Activated gamma-delta T cell treated with anti-CD3 and anti-CD28 coated beads, Interleukin-2, amount 50 U/mL, for 16 hours (primary cell): Measurements from ENCODE around the gene JUNB.
"Not testable (repeated sequence)": the region's sequence is repeated elsewhere in the genome, so short reads cannot be mapped to it uniquely, and the experiment has no call there.

Experiments
- DNase-seq: peaks from one replicate; pipeline ENCODE4 v3.0.0-alpha.2; 2020; ENCODE audit warnings: low read depth

Gene JUNB

DNA sequence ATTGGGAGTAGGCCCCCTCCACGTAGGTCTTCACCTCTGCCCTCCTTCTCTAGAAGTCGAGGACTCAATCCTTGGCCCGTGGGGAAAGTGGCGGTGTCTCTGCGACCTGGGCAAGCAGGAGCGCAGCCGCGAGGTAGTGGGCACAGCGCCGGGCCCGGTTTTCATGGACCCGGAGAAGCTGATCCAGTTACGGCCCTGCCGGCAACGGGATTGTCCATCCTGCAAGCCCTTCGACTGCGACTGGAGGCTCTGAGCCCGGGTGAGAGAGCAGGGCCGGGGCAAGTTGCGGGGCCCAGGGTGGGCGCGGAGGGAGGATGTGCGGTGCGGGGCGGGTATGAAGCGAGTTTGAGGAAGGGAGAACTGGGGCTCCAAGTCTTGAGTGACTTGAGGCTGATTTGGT is 12.8 kb downstream of the JUNB start:
- no peak for DNase-seq

- peak; percentile 78 for DNase-seq
These were observed 15.2 kb downstream of the JUNB start, which contains the start of gene RNASEH2A for GRCh38 chr19:12806242-12807081. RNASEH2A (plus strand) TSS chr19:12806584; CDS start chr19:12806674, 90 bp downstream.

- DNase-seq, result no peak
These were observed 23.8 kb downstream of the JUNB start for GRCh38 chr19:12815088-12815487.

DNA sequence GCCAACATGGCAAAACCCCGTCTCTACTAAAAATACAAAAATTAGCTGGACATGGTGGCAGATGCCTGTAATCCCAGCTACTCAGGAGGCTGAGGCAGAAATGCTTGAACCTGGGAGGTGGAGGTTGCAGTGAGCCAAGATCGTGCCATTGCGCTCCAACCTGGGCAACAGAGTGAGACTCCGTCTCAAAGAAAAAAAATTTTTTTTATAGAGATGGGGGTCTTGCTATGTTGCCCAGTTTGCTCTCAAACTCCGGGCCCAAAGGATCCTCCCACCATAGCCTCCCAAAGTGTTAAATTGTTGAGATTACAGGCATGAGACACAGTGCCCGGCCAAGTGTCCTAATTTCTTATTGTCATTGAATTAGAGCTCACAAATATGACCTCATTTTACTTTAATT is 25.9 kb downstream of the JUNB start:
- not testable (repeated sequence) for DNase-seq

- DNase-seq, result not testable (repeated sequence)
These were observed 26.5 kb downstream of the JUNB start for GRCh38 chr19:12817810-12818209.

DNA sequence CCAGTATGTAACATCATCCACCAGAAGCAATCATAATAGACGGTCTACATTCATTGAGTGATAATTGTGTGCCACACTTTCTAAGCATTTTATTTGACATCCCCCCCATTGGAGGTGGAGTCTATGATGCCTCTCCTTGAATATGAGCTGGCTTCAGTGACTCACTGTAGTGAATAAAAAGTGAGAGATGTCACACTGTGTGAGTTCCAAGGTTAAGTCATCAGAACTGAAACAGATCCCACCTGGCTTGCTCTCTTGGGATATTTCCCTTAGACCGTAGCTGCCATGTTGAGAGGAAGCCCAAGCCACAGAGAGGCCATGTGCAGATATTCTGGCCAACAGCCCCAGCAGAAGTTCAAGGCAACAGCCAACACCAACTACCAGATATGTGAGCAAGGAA is 30.5 kb downstream of the JUNB start:
- DNase-seq, result no peak

GRCh38 chr19:12825254-12826131 is 34.2 kb downstream of the JUNB start:
- DNase-seq, result no peak

DNA sequence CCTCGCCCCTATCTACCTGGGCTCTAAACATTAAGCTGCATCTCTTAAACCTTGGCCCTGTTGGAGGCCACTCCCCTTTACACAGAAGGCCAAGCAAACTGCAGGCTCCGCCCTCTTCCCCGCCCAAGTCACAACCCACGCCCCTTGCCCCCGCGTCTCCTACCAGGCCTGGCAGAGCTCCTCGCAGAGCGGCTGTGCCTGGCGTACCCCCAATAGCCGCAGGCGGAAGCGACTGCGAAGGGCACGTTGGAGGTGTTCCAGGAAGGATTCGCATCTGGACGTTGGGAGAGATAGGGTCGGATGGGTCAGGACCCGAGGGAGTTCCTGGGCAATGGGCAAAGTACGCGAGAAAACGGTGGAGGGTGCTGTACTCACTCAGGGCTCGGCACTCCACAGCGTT is 37.2 kb downstream of the JUNB start:
- no peak for DNase-seq

GRCh38 chr19:12833418-12833737 is 42.1 kb downstream of the JUNB start:
- DNase-seq, result no peak

DNA sequence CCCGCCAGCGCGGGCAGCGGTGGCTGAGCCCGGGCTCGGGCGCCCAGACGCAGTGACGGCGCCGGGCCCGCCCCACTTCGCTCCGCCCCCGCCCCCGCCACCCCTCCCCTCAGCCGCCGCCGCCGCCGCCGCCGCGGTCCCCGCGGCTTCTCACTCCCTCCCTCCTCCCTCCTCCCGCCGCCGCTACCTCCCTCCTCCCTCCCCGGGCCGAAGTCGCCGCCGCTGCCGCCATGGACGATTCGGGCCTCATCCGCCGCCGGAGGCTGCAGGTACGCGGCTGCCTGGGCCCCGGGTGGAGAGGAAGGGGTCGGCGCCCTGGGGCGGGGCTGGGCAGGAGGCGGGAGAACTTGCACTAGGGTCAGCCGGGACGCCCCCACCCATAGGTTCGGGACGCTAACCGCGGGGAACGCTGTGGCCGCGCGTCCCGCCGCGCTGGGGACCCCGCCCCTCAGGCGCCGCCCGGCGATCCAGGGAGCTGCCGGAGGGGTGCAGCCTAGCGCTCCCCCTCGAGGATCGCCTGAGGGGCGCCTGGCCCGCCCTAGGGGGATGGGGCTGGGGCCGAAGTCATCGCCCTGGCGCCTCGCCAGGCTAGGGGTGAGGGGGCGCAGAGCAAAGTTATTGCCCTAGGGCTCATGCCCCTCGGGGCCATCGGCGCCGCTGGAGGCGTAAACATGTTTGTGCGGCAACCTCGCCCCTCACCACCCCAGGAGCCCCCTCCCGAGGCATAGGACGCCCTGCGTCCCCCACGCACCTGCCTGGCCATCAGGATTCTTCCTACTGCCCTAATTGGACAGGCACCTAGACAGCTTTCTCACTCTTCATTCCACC is 42.7 kb downstream of the JUNB start:
- DNase-seq, result no peak

- DNase-seq, result no peak
These were observed 43.3 kb downstream of the JUNB start, which contains the start of gene RTBDN for GRCh38 chr19:12834566-12834943. RTBDN (minus strand) TSS chr19:12834579; CDS start chr19:12829979, 4,600 bp downstream.

- DNase-seq, result no peak
These were observed 43.9 kb downstream of the JUNB start for GRCh38 chr19:12834976-12835757.

GRCh38 chr19:12836529-12836863 is 45.2 kb downstream of the JUNB start:
- no peak for DNase-seq

DNA sequence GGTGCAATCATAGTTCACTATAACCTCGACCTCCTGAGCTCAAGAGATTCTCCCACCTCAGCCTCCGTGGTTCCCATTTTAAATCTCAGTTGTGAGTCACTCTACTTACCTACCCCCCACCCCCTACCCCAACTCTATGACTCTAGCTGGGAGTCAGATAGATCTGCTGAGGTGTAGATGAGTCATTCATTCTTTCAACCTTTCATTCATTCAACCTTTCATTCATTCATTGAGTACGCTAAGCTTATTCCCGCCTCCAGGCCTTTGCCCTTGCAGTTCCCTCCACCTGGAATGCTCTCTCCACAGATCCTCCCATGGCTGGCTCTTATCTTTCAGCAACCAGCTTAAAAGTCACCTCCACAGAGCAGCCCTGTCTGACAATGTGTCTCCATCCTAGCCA is 45.9 kb downstream of the JUNB start:
- no peak for DNase-seq

- no peak for DNase-seq
These were observed 47.0 kb downstream of the JUNB start, which contains the start of gene MAST1 for GRCh38 chr19:12838182-12838885. MAST1 (plus strand) TSS chr19:12838515; CDS start chr19:12838573, 58 bp downstream.

- DNase-seq, result no peak
These were observed 47.8 kb downstream of the JUNB start for GRCh38 chr19:12838886-12839756.

- no peak for DNase-seq
These were observed 49.1 kb downstream of the JUNB start for GRCh38 chr19:12840091-12841079.

DNA sequence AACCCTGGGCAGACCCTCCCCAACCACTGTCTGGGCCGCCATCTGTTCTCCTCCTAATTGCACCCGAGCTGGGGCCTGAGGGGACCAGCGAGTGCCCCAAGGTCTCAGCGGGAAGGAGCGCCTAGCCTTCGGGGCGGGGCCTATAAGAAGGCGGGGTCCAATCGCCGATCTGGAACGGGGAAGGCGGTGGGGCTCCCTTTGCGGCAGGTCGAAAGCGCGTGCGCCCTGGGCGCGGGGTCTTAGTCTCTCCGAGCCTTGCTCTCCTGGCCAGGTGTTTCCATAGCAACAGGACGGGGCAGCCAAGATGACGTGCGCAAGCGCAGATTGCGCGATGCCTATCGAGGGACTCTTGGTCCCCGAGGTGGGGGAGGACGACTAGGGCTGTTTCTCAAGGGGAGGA is 49.8 kb downstream of the JUNB start:
- no peak for DNase-seq
